NB4 (cell line): Measurements from ENCODE around the gene ZRSR2.

ENCODE experiments used
- CTCF ChIP-seq: IDR thresholded peaks from one replicate; pipeline ENCODE4 v1.5.1; 2012; ENCODE audit warnings: low read depth, low read length
- MYC ChIP-seq: IDR thresholded peaks from 2 replicates; pipeline ENCODE4 v1.6.1; 2011; ENCODE audit warnings: low read depth, low read length
- POLR2A ChIP-seq: IDR thresholded peaks from 2 replicates; pipeline ENCODE4 v1.6.1; 2011; ENCODE audit warnings: mild to moderate bottlenecking; ENCODE audit not compliant: insufficient read length; ENCODE audit errors: extremely low read depth

- no peak for TF ChIP-seq CTCF
- no peak for TF ChIP-seq POLR2A
- TF ChIP-seq MYC = no peak
Observed at GRCh38 chrX:15866147-15866546, 75.9 kb downstream of the ZRSR2 start.
